Measurements from ENCODE around the gene FGFR2.

DNA sequence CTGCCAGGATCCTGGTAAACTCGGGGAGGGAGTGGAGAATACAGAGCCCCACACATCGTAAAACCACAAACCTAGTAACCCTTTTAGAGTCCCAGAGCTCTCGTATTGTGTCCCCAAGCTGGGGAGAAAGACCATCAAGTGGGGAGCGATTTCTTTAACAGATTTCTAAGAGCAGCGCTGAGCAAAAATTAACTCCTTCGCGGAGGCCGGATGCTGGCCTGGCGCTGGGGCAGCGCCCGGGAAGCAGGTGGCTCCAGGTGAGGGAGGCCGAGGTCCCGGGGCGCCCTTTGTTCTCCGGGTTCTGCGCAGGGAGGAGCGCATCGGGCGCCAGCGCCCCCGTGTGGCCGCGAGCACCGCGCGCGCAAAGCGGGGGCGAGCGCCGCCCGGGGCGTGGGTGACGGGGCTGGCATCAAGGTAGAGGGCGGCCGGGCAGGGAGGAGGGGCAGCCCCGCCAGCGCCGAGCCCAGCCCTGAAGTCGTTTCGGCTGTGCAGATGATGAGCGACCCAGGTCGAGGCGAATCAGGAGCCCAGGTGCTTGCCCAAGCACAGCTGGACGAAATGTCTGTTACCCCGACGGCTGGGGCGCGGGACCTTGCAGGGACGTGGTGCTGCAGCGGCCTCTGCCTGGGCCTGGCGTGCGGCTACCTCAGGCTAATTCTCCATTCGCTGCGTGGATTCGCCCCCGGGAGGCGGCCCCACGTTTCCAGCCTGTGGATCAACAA lies 10.4 kb upstream of the FGFR2 start:
- no peak for TF ChIP-seq GATA3 (IDR thresholded peaks at IDR 0.05; ENCODE audit: low read depth, low read length)
- TF ChIP-seq GATA2 (IDR thresholded peaks at IDR 0.05; ENCODE audit: low read depth, low read length): no peak
